Measurements from ENCODE around the gene SH3PXD2A.
"Not testable (repeated sequence)": the region's sequence is repeated elsewhere in the genome, so short reads cannot be mapped to it uniquely, and the experiment has no call there.

The SH3PXD2A gene

DNA sequence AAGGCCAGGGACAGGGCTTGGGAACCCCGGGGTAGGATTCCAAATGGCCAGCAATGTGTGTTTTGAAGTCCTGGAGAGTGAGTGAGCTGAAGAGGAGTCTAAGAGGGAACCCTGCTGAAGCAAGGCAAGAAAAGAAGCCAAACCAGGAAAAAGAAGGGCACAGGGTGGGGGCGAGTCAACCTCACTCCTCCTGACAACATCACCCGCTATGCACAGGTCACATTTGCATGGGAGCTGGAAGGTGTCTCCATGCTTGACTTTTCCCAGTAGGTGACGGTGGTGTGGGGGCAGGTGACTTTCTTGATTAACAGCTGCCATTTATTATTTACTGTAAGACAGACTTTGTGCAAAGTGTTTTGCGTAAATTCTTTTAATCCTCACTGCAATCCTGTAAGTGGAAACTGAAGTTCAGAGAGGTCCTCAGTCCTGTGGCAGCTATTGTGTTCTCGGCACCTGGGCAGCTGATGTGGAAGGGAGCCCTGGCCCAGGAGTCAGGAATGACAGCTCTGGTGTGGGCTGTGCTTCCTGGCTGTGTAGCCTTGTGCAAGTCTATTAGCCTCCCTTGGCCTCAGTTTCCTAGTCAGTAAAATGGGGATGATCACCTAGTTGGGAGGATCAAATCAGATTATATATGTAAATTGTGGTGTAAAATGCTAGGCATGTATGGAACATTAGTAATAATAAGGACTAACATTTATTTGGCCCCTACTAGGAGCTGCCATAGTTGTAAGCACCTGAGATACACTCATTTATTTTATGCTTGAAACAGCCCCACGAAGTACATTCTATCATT lies 90.9 kb downstream of the SH3PXD2A start:
- DNase-seq: no peak

DNA sequence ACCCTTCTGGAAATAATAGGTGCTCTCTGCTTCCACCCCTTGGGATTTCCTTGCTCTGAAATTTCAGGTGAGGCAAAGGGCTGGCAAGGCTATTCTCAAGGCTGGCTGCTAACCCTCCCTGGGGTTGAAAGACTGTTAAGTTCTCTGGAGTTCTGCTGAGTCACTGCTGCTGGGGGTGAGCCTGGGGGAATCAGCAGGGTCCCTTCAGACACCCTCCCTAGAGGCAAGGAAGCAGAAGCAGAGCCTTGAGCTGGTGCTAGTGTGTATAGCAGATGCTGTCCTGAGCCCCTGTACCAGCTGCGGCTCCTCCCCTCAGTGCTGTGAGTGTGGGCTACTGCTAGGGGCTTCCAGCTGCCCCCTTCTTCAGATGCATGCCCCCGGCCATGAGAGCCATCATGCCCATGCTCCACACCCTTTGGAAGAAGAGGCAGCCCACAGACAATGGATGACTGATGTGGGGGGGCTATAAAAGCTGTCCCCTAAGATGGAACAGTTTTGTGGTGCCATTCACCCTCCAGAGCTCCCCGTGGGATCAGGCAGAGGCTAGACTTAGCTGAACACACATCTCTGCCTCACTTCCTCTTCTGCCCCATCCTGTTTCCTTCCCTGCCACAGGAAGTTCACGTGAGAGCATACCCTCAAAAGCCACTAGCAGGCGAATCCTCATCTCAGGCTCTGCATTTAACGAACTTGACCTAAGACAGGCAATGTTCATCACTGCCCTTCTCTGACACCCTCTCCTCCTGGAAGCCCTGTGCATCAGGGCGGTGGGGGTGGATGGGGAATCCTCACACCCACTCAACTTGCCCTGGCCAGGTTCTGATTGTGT lies 91.8 kb downstream of the SH3PXD2A start:
- no peak for DNase-seq

DNA sequence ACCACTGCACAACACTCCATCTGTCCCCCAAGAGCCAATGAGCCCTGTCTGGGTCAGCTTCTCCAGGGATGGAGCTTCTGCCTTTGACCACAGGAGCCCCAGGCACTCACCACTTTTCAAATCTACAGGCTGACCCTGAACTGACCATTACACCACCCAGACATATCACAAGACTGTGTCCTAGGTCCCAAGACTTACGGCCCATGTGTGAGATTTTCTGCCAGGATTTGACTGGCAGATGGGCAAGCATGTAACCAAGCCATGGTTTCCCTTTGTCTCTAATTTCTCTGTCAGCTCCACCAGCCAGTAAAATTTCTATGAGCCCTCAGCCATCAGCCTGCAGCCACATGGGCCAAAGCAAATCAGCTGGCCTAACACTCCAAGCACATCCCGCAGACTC lies 92.5 kb downstream of the SH3PXD2A start:
- DNase-seq: no peak

DNA sequence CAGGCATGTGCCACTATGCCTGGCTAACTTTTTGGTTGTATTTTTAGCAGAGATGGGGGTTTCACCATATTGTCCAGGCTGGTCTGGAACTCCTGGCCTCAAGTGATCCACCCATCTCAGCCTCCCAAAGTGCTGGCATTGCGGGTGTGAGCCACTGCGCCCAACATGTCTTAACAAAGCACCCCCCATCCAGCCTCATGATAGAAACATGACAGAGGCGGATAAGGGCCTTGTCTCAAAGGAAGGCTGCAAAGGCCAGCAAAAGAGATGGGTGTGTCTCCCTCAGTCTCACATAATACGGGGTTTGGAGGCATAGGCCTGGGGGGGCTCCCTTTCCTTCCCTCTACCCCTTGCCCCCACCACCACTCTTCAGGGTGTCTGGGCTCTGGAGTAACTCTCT lies 93.2 kb downstream of the SH3PXD2A start:
- DNase-seq: no peak

DNA sequence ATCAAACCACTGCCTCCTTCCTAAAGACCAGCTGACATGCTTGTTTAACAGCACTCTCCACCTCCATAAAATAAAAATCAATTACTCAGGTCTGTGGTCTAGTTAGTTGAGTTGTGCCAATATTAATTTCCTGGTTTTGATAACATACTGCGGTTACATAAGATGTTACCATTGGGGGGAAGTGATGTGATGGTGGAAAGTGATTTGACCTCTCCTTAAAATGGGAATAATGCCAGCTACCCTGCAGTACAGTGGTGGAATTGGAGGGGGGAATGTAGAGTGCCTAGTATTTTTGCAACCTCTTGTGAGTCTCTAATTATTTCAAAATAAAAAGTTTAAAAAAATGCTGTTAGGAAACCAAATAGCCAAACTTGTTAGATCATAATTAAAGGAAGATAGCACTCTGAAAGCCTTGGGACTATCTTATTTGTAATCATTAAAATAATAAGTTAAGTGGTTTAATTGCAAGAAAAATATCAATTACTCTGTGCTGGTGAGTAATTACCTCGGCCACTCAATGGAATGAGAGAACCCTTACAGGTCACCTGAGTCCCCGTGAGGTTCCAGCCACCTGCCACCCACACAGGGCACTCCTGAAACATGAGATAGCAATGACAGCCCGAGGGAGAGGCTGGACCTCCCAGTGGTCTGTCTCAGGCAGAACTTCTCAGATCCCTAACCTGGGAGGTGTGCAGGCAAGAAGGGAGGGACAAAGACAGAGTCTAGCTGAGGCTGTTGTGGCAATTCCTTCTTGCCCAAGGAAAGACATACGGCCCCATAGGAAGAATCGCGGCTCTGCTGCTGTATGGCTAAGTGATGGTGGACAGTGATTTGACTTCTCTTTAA lies 94.1 kb downstream of the SH3PXD2A start:
- DNase-seq: no peak

DNA sequence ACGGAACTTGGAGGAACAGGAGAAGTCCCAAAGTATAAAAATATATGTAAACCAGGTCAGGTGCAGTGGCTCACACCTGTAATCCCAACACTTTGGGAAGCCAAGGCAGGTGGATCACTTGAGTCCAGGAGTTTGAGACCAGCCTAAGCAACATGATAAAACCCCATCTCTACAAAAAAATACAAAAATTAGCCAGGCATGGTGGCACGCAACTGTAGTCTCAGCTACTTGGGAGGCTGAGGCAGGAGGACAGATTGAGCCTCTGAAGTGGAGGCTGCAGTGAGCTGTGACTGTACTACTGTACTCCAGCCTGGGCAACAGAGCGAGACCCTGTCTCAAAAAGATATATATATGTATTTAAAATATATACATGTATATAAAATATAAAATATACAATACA lies 95.1 kb downstream of the SH3PXD2A start:
- not testable (repeated sequence) for DNase-seq

DNA sequence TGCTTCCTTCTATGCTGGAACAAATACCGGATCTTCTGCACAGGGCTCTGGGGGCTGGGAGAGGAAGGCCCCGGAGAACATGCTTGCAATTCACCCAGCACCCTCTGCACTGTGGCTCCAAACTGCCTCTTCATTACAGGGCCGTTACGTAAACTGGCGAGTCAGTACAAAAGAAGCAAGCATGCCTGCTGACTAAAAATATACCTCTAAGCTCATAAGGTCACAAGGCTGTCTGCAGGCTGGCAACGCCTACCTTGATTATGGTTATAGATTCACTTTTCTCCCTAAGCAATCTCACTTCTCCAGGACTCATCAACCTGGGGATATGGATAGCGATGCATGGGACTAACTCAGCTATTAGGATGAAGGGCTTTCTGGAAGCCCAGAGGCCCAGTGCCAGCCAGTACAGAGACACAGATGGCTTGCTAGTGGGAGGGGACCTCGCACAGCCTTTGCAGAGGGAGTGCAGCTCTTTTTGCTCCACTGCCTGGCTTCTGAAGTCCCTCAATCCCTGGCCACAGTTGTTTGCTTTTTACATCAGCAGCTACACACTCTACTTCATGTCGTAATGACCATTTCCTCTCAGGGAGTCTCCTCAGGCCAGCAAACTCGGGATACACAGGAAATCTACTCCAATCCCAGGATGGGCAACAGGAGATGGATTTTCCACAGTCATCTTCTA lies 96.1 kb downstream of the SH3PXD2A start:
- DNase-seq: no peak

DNA sequence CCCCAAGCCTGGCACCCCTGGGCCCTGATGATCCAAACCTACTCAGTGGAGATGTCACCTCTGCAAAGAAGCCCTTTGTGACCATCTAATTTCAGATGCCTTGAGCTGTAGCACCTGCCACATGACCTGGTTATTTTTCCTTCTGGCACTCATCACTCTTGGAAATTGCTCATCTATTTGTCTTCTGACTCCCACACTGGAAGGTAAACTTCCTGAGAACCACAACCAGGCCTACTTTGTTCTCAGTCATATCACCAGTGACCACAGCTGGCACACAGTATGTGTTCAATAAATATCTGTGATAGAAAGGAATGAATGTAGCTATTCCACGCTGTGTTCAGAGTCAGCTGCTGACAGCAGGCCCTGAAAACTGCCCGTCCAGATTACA lies 97.1 kb downstream of the SH3PXD2A start:
- no peak for DNase-seq

DNA sequence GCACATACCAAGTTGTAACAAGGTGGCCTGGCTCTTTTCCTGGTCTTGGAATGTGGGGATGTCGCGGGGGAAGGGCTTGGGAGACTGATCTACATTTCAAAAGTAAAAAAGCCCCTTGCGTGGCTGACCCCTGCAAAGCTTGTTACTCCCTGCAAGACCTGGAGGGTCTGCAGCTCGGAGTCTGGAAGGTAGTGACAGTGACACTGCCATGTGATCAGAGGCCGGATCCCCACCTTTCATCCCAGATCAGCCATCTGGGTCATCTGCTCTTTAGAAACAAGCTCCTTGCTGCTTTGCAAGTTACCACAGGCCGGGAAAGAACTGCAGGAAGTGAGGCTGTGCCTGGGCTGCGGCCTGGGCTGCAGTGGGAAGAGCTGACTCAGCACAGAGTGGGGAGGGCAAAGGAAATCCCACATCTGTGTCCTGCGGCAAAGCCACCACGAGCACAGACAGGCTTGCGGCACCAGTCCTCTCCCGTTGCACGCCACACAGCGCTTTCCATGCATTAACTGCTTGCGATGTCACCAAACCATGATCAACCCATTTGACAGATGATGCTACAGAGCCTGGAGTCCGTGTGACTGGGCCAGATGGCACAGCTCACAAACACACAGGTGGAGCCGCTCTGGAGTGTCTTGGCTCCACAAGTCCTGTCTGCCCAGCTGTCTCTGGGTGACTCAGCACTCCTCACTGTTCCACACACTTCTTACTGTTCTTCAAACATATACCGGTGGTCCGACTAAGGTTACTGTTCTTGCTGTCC lies 97.7 kb downstream of the SH3PXD2A start:
- DNase-seq: no peak

DNA sequence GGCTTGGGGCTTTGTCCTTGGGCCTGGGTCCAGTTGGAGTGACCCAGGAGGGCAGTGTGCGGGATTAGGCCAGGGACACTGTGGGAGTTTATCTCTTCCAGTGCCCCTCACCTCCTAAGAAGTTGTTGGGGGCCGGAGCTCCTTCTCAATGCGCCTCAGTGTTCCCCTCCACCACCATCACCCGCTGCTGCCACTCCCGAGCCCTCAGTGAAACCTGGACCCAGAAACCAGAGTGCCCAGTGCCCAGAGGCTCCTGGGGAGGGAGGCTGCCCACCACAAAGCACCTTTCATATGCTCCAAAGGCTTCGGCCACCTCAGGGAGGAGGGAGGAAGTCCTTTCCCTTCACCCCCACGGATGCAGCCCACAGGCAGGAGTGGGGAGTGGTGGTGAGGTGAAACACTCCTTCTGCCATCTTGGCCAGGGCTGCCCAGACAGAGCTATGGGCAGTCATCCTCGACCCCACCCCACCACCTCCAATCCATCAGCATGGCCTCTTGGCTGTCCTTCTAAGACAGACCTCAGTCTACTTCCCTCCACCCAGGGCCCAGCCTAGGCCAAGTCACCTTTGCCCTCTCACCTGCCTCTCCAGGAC lies 99.0 kb downstream of the SH3PXD2A start:
- DNase-seq: no peak

DNA sequence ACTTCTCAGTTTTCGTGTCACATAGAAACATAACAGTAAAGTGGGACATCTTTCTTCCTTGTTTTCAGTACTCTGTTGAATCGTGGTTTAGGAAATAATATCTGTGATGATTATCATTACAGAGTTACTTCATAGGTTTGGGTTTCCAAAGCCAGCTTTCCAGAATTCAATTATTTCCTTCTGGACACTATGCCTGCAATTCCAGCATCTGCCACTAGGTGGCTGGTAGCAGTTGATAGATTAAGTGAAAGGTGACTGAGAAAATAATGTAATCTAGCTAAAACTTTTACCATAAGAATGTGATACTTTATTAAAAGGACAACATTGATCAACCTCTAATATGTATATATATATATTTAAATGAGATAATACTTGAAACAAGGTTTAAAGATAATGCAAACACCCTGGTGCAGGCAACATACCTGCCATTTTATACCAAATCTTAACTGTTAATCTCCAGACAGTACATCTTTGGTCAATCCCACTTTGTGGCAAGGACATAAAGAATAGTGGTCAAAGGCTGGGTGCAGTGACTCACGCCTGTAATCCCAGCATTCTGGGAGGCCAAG lies 102.6 kb downstream of the SH3PXD2A start:
- no peak for DNase-seq

DNA sequence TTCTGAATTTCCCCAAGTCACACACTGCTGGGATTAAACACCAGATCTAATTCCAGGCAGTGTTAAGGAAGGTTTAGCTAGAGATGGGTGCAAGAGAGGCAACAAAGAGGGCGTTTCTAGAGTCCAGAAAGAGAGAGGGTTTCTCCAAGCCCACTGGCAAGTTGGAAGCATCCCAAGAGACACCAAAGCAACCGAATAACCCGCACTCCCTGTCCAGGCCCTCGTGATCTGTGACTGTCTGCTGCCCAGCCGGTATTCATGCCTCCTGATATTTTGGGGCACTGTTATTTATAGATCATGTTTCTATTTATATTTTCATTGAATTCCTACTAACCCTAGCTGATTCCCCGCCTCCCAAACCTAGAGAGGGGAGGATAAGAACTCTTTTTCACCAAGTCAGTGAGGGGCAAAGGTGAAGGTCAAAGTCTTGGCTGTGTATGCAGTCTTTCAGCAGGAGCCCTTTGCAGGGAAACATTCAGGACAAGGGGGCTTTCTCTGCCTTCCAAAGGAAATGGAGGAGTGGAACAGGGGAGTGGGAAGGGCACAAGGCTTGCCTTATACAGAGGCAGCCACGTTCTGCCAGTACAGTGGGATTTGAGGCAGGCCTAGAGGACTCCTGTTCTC lies 103.6 kb downstream of the SH3PXD2A start:
- DNase-seq: no peak

DNA sequence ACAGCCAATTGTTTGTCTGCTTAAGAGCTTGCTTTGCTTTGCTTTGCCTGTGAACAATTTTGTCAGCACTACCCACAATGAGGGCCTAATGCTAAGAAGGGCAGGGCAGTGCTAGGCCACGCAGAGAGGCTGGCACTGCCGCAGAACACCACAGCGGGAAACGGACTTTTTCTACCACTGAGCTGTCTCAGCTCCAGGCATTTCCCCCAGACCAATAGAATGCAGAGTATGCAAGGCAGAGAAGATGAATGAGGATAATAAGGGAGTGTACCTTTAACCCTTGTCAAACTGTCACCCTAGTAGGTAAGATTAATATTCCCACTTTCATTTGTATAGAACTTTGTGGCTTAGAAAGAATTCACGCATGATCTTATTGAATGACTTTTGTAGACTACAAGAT lies 104.5 kb downstream of the SH3PXD2A start:
- DNase-seq: no peak

DNA sequence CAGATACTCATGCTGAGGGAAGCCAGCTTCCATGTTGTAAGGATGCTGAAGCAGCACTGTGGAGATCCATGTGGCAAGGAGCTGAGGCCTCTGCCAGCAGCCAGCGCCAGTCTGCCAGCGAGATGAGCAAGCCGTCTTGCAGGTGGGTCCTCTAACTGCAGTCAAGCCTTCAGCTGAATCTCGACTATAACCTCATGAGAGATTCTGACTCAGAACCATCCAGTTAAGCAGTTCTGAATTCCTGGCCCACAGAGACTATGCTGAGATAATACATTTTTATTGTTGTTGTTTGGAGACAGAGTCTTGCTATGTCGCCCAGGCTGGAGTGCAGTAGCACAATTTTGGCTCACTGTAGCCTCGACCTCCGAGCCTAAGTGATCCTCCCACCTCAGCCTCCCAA lies 105.6 kb downstream of the SH3PXD2A start:
- DNase-seq: no peak

DNA sequence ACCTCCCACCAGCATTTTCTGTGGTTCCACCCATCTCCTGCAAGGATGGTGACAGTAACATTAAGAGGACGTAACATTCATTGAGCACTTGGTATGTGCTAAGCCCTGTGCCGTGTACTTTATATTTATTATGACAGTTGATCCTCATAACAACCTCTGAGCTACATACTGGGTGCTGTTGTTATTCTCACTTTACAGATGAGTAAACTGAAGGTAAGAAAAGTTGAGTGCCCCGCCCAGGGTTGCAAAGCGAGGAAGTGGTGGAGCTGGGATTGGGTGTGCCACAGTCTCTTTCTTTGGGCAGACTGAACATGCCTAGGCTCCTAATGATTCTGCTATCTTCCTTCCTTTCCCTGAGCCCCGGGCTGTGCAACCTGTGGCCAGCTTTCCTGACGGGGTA lies 107.4 kb downstream of the SH3PXD2A start:
- DNase-seq: no peak

DNA sequence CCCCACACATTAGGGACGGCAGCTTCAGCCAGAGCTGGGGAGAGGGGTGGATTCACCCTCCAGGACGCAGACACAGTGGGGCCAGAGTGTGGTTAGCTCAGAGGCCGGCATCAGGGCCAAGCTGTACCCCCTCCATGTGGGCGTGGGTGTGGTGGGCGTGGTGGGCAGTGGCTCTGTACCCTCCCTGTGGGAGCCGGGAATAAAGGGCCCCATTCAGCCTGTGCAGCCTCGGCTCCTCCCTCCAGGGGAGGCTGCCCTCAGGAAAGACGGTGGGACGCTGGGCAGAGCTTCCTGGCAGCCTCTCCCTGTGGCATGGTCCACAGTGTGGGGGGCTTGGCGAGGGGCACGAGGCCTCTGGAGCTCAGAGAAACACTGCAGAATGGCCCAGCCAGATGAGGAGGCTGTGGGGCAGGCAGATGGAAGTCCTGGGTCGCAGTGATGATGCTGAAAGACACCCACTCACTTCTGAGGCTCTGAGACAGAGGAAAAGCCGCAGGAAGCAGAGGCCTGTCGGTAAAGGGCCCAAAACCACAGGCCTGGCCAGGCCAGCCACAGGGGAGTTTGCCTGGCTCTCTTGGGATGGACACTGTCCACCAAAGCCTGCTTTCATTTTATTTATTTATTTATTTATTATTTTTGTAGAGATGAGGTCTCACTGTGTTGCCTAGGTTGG lies 108.0 kb downstream of the SH3PXD2A start:
- DNase-seq: no peak

DNA sequence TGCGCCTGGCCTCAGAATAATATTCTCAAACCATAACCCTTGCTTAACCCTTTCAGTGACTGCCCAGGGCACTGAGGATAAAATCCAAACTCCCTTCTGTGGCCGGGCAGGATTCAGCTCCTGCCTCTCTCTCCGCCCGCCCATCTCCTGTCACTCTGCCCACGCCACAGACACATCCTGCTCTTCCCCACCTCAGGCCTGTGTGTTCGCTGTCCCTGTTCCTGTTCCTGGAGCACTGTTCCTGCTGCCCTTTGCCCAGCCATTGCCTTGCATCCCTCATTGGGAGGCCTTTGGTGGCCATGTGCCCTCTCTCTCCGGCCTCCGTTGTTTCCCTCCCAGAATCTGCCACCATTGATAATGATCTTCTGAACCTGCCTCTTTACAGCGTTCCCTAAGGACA lies 108.8 kb downstream of the SH3PXD2A start:
- DNase-seq: no peak

DNA sequence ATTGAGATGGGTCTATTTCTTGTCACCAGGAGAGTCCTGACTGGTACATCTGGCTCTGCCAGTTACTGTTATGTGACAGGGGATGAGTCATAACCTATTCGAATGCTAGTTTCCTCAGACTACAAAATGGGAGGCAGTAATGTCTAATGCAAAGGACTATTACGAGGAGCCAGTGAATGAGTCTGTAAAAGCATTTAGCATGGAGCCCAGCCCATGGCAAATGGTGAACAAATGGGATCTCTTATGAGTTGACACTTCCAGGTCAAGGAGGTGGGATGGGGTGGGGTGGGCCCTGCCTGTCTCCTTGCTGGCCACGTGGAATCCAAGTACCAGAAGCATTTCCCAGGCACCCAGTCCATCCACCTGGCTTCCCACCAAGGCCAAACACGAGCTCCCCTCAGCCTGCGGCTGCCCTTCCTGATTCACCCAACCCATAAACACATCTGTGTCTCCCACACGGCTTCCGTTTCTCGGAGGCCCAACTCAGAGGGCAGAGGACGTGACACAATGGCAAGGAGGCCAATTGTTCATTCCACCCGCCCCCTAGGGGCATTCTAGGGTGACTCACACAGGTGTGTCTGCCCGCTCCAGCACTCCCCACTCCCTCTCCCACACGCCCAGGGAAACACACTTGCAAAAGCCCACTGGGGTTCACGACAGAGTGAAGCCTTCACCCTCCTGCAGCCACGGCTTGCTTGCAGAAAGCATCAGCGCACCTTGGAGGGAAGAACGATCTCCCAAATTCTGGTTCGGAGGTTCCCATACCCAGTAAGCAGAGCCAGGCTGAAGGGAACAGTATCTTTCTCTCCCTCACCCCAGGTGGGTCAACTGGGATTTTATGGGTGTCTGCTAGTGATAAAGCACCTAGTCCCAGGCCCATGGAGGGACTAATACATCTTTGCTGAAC lies 109.8 kb downstream of the SH3PXD2A start:
- peak; percentile 45 for DNase-seq

DNA sequence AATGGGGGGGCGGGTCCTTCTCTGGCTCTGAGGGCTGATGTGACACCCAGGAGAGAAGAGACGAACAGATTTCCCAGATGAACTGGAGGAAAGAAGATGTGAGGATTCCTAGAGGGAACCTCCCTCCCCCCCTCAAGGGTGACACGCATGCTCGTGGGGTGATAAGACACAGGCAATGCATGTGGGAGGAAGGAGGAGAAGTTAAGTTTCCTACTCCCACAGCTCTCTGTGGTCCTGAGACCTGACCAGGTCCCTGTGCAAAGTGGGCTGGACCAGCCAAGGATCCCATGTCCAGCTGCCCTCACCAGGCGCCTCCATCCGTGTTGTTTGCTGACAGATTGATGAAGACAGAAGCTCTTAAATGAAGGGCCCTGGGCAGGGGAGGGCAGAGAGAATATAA lies 112.6 kb downstream of the SH3PXD2A start:
- DNase-seq: no peak
